ENCODE measurements around the gene TPPP3.

Gene TPPP3

DNA sequence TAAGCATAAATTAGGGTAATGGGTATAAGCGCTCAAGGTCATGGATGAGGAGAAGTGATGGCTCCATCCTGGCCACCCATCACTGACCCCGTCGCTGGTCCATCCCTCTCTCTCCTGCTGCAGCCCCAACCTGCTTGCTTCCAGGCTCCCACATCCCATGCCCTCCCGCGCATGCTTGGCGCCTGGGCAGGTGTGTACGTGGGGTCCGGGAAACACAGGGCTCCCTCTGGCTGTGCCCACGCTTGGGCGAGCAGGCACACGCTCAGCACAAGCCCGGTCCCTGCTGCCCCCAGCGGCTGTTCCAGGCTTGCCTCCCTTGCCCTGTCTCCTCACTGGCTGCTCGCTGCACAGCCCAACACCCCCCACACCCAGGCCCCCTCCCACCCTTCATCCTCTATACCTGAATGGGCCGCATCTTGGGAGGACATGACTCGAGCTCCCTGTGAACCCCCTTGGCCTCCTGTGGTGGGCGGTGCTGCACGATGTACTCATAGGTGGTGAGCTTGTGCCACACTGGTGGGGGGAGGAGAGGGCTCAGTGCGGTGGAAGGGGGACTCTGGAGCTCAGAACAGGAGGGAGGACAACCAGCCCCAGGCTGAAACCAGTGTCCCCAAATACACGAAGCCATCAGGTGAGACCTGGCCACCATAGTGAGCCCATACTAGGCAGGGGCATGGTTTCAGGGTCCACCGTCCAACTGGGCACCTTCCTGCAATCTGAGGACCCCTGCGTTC, 4.7 kb upstream of the TPPP3 start:
- DNase-seq (ENCODE audit: low read depth), result no peak
- TF ChIP-seq, protein P1, sequence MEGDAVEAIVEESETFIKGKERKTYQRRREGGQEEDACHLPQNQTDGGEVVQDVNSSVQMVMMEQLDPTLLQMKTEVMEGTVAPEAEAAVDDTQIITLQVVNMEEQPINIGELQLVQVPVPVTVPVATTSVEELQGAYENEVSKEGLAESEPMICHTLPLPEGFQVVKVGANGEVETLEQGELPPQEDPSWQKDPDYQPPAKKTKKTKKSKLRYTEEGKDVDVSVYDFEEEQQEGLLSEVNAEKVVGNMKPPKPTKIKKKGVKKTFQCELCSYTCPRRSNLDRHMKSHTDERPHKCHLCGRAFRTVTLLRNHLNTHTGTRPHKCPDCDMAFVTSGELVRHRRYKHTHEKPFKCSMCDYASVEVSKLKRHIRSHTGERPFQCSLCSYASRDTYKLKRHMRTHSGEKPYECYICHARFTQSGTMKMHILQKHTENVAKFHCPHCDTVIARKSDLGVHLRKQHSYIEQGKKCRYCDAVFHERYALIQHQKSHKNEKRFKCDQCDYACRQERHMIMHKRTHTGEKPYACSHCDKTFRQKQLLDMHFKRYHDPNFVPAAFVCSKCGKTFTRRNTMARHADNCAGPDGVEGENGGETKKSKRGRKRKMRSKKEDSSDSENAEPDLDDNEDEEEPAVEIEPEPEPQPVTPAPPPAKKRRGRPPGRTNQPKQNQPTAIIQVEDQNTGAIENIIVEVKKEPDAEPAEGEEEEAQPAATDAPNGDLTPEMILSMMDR (conservative IDR thresholded peaks at IDR 0.05; ENCODE audit: low read depth, low read length), result peak; percentile 16
- no peak overlapping the region for H3K4me3 ChIP-seq (ENCODE audit: low read length)

DNA sequence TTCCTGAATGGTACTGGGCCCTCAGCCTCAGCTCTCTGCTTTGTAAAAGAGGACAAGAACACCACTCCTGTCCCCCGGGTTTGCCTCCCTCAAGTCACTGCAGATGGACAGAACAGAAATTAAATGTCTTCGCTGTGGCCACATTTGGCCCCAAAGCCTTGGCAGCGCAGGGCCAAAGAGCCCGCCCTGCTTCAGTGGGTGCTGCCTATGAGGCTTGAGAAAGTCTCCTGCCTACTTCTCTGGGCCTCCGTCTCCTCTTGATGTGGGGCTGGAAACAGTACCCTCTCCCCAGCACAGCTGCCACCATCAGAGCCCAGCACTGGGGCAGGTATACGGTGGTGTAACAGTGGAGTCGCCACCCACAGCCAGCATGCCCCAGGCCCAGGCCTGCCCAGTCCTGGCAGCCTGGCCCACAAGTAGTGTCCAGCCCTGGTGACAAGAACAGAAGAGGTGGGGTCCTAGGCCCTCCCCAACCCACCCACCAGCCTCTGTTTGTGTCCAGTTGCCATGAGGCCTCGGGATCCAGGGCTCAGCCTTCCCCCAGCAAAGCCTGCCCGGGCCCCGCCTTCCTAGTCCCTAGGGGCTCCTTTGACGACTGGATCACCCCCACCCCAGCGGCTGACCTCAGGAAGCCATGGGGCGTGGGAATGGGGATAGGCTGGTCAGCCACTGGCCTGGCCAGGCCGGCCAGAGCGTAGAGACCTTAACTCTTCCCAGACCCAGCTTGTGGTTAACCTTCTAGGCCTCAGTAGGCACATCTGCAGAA, 3.9 kb upstream of the TPPP3 start:
- TF ChIP-seq, protein P1 (conservative IDR thresholded peaks at IDR 0.05; ENCODE audit: low read depth, low read length), result no peak
- no peak overlapping the region for H3K4me3 ChIP-seq (ENCODE audit: low read length)
- DNase-seq (ENCODE audit: low read depth), result no peak

GRCh38 chr16:67396159-67397035, 3.1 kb upstream of the TPPP3 start:
- TF ChIP-seq, protein P1 (conservative IDR thresholded peaks at IDR 0.05; ENCODE audit: low read depth, low read length), result no peak
- DNase-seq (ENCODE audit: low read depth), result peak; percentile 49
- H3K4me3 ChIP-seq (ENCODE audit: low read length), result no peak overlapping the region

- no peak overlapping the region for H3K4me3 ChIP-seq (ENCODE audit: low read length)
- no peak for DNase-seq (ENCODE audit: low read depth)
- TF ChIP-seq, protein P1 (conservative IDR thresholded peaks at IDR 0.05; ENCODE audit: low read depth, low read length), result no peak
Measured at GRCh38 chr16:67395458-67396158, 2.3 kb upstream of the TPPP3 start.

- H3K4me3 ChIP-seq (ENCODE audit: low read length), result no peak overlapping the region
- DNase-seq (ENCODE audit: low read depth), result no peak
- TF ChIP-seq, protein P1 (conservative IDR thresholded peaks at IDR 0.05; ENCODE audit: low read depth, low read length), result no peak
Measured at GRCh38 chr16:67395105-67395457, 1.8 kb upstream of the TPPP3 start.
